Right cardiac atrium (tissue), 5 donors: ENCODE measurements around the gene FAM83F. TPM values are rescaled to one million over a fixed set of nuclear protein-coding genes. Genes with fewer than 3 reads are reported as not detected.

ENCODE experiments used
- ATAC-seq, 2 donors: fragments of 200-7000 bp; cut with Tn5 transposase; one replicate each; pipeline versions ENCODE4 v1.8.0 to v1.9.1; 2020; ENCODE audit warnings: moderate library complexity in 2 of 2, mild to moderate bottlenecking in 1 of 2
- DNase-seq, 3 donors: peaks; one replicate each; pipeline ENCODE4 v3.0.0-alpha.2; 2020
- H3K27ac ChIP-seq: one replicate; pipeline ENCODE4 v1.5.1; 2013; ENCODE audit warnings: mild to moderate bottlenecking, low read length, control low read depth, moderate library complexity
- H3K27me3 ChIP-seq: one replicate; pipeline ENCODE4 v1.6.1; 2013; ENCODE audit not compliant: control insufficient read depth, insufficient read depth
- H3K4me1 ChIP-seq: one replicate; pipeline ENCODE4 v1.6.1; 2013; ENCODE audit warnings: low read length; ENCODE audit not compliant: control insufficient read depth, insufficient read depth
- H3K4me3 ChIP-seq: one replicate; pipeline ENCODE4 v1.5.1; 2013; ENCODE audit warnings: low read length, control low read depth
- H3K9me3 ChIP-seq: one replicate; pipeline ENCODE4 v1.6.1; 2013; ENCODE audit warnings: low read length; ENCODE audit not compliant: control insufficient read depth
- WGBS: extraction: QIAGEN DNeasy Blood & Tissue Kit; methylation state at CpG from one replicate; pipeline ENCODE4 v1.1.7; 2013; 5-methylcytosine and 5-hydroxymethylcytosine counted together
- intact Hi-C, 4 donors: fragments of 100-400 bp; cut with DNase I; formaldehyde crosslinking; loops; one replicate each; pipeline versions ENCODE4 v1.11.0 to v1.14.0; 2022 to 2023
- polyA plus RNA-seq: library from polyadenylated mRNA; stranded (reverse); fragments of 200-250 nt; gene quantifications from one replicate; pipeline ENCODE4 v1.2.3, GENCODE V29; 2013
- total RNA-seq, 4 donors: library from RNA; stranded (reverse); fragmentation: NEBNext Ultra II Directional; extraction: Animal tissue kit (Norgen Biotek cat#: 25700); gene quantifications; one replicate each; pipeline ENCODE4 v1.2.1, GENCODE V29; 2021
- donor health status: healthy with polysubstance abuse.
- donor health status: DM: no; HTN: yes; CAD: no.
- donor health status: DM: no; HTN: no; CAD: no.
- donor health status: DM: no; HTN: yes; CAD: no; lungs with severe emphysema.
- donor health status: DM: yes; HTN: yes; CAD: no.

The FAM83F gene
- total and polyA plus RNA-seq, 5 donors: 3.6 to 8.5 (median 5.9) TPM

GRCh38 chr22:39996732-39997131 is 2.0 kb downstream of the FAM83F start:
- ATAC-seq (no peak), DNase-seq (no peak)
- no peaks in the 10 kb centered on the region for H3K27me3 ChIP-seq
- no peaks in the 10 kb centered on the region for H3K9me3 ChIP-seq
- peaks cover 5% of the 10 kb centered on the region for H3K4me1 ChIP-seq
- 75% methylated on average over 3 of the region's 3 CpGs for WGBS
- no peak overlapping the region for H3K27ac ChIP-seq
- no peak overlapping the region for H3K4me3 ChIP-seq
- intact Hi-C loops: no loop called here

GRCh38 chr22:39997421-39997820 is 2.7 kb downstream of the FAM83F start:
- intact Hi-C loops: no loop called here
- DNase-seq: no peak
- Histone ChIP-seq H3K9me3 (no peaks in the 10 kb centered on the region), H3K27me3 (no peaks in the 10 kb centered on the region), H3K4me1 (peaks cover 5% of the 10 kb centered on the region), H3K4me3 (no peak overlapping the region), H3K27ac (no peak overlapping the region)
- ATAC-seq: no peak
- WGBS: 79% methylated on average over 3 of the region's 3 CpGs

GRCh38 chr22:39997939-39998726 is 3.4 kb downstream of the FAM83F start:
- Histone ChIP-seq H3K9me3 (no peaks in the 10 kb centered on the region), H3K4me1 (peaks cover 5% of the 10 kb centered on the region), H3K27ac (no peak overlapping the region), H3K27me3 (no peaks in the 10 kb centered on the region), H3K4me3 (no peak overlapping the region)
- DNase-seq (peak in 2 of 3 donors; percentile 72 to 75), ATAC-seq (peak; percentile 36 to 37)
- intact Hi-C loops: no loop called here
- 57% methylated on average over 11 of the region's 11 CpGs for WGBS

- Histone ChIP-seq H3K9me3 (no peaks in the 10 kb centered on the region), H3K27me3 (no peaks in the 10 kb centered on the region), H3K27ac (no peak overlapping the region), H3K4me3 (no peak overlapping the region), H3K4me1 (peaks cover 6% of the 10 kb centered on the region)
- ATAC-seq: no peak
- intact Hi-C loops: no loop called here
- DNase-seq: no peak
- whole genome bisulfite sequencing: 81% methylated on average over 16 of the region's 16 CpGs
Measured at GRCh38 chr22:39999144-39999757, 4.5 kb downstream of the FAM83F start.

GRCh38 chr22:40000171-40000570 is 5.4 kb downstream of the FAM83F start:
- ATAC-seq: no peak
- Histone ChIP-seq H3K4me1 (peaks cover 6% of the 10 kb centered on the region), H3K27ac (no peak overlapping the region), H3K4me3 (no peak overlapping the region), H3K27me3 (no peaks in the 10 kb centered on the region), H3K9me3 (no peaks in the 10 kb centered on the region)
- intact Hi-C loops: no loop called here
- DNase-seq: no peak
- WGBS: 89% methylated on average over 5 of the region's 5 CpGs

- 81% methylated on average over 4 of the region's 4 CpGs for WGBS
- no peak overlapping the region for H3K27ac ChIP-seq
- DNase-seq (no peak), ATAC-seq (no peak)
- intact Hi-C loops: no loop called here
- H3K4me3 ChIP-seq: no peak overlapping the region
- peaks cover 6% of the 10 kb centered on the region for H3K4me1 ChIP-seq
- no peaks in the 10 kb centered on the region for H3K9me3 ChIP-seq
- H3K27me3 ChIP-seq: no peaks in the 10 kb centered on the region
Measured at GRCh38 chr22:40001106-40001505, 6.4 kb downstream of the FAM83F start.

- Histone ChIP-seq H3K4me1 (peaks cover 6% of the 10 kb centered on the region), H3K27ac (no peak overlapping the region), H3K4me3 (no peak overlapping the region), H3K9me3 (no peaks in the 10 kb centered on the region), H3K27me3 (no peaks in the 10 kb centered on the region)
- no peak for ATAC-seq
- WGBS: 69% methylated on average over 14 of the region's 14 CpGs
- intact Hi-C loops: no loop called here
- DNase-seq: no peak
Measured at GRCh38 chr22:40001800-40002577, 7.2 kb downstream of the FAM83F start.

GRCh38 chr22:40002935-40003715 is 8.4 kb downstream of the FAM83F start:
- Histone ChIP-seq H3K9me3 (no peaks in the 10 kb centered on the region), H3K27ac (no peak overlapping the region), H3K27me3 (no peaks in the 10 kb centered on the region), H3K4me1 (peaks cover 6% of the 10 kb centered on the region), H3K4me3 (no peak overlapping the region)
- no peak for ATAC-seq
- intact Hi-C loops: no loop called here
- DNase-seq: no peak
- WGBS: 62% methylated on average over 6 of the region's 6 CpGs

GRCh38 chr22:40004836-40005235 is 10.1 kb downstream of the FAM83F start:
- ATAC-seq (no peak), DNase-seq (no peak)
- Histone ChIP-seq H3K27me3 (no peaks in the 10 kb centered on the region), H3K9me3 (no peaks in the 10 kb centered on the region), H3K4me1 (peaks cover 1% of the 10 kb centered on the region), H3K27ac (no peak overlapping the region), H3K4me3 (no peak overlapping the region)
- 74% methylated on average over 6 of the region's 6 CpGs for whole genome bisulfite sequencing
- intact Hi-C loops: no loop called here

GRCh38 chr22:40006641-40007040 is 11.9 kb downstream of the FAM83F start:
- 73% methylated on average over 8 of the region's 8 CpGs for WGBS
- no peak overlapping the region for H3K4me3 ChIP-seq
- no peak overlapping the region for H3K27ac ChIP-seq
- DNase-seq: no peak
- peaks cover 1% of the 10 kb centered on the region for H3K4me1 ChIP-seq
- H3K9me3 ChIP-seq: no peaks in the 10 kb centered on the region
- no peak for ATAC-seq
- intact Hi-C loops: no loop called here
- no peaks in the 10 kb centered on the region for H3K27me3 ChIP-seq
